Breast epithelium (tissue), 4 donors: ENCODE results near the gene ERMARD. TPM values are rescaled to one million over a fixed set of nuclear protein-coding genes. Genes with fewer than 3 reads are reported as not detected.

Experiments
- DNase-seq, 2 donors: peaks; one replicate each; pipeline ENCODE4 v3.0.0-alpha.2; 2019; ENCODE audit warnings: low spot score in 2 of 2
- H3K27ac ChIP-seq, 2 donors: fragments of 200-600 bp; sonication (generic) in 1 of 2; one replicate each; pipeline ENCODE4 v1.5.1; 2016 to 2019; ENCODE audit warnings: mild to moderate bottlenecking in 1 of 2
- H3K27me3 ChIP-seq, 2 donors: fragments of 200-600 bp; sonication (generic) in 1 of 2; one replicate each; pipeline versions ENCODE4 v1.5.1 to v1.6.0; 2017 to 2019; ENCODE audit warnings: control low read depth in 1 of 2, mild to moderate bottlenecking in 1 of 2
- H3K36me3 ChIP-seq: fragments of 200-600 bp; one replicate; pipeline ENCODE4 v1.5.1; 2019
- H3K4me1 ChIP-seq, 2 donors: fragments of 200-600 bp; sonication (generic); one replicate each; pipeline ENCODE4 v1.5.1; 2016 to 2019; ENCODE audit warnings: control low read depth in 1 of 2
- H3K4me3 ChIP-seq, 3 donors: fragments of 200-600 bp; sonication (generic); 1 replicate in 2 of 3; 2 replicates in 1 of 3; pipeline ENCODE4 v1.5.1; 2016 to 2019; ENCODE audit warnings: mild to moderate bottlenecking in 3 of 3, moderate library complexity in 2 of 3
- H3K9me3 ChIP-seq, 2 donors: fragments of 200-600 bp; sonication (generic) in 1 of 2; one replicate each; pipeline ENCODE4 v1.5.1; 2016 to 2019; ENCODE audit warnings: control low read depth in 1 of 2
- POLR2A ChIP-seq: fragments of 450-650 bp; IDR thresholded peaks from one replicate; pipeline ENCODE4 v1.6.1; 2016; ENCODE audit warnings: antibody characterized with exemption, mild to moderate bottlenecking, moderate library complexity
- POLR2AphosphoS5 ChIP-seq, 3 donors: sonication (generic); formaldehyde crosslinking; IDR thresholded peaks; one replicate each; pipeline ENCODE4 v1.6.1; 2017; ENCODE audit warnings: antibody characterized with exemption in 3 of 3
- intact Hi-C: fragments of 100-400 bp; cut with DNase I; formaldehyde crosslinking; loops from one replicate; pipeline ENCODE4 v1.15.1; 2023; ENCODE audit warnings: low total_unique reads
- total RNA-seq, 3 donors: library from RNA; depleted of rRNA; stranded (reverse); fragments of >200 nt; gene quantifications; one replicate each; pipeline ENCODE4 v1.1.0, GENCODE V29; 2016
- TF ChIP-seq, protein P1 (sequence below), 3 donors: fragments of 450-650 bp; IDR thresholded peaks; one replicate each; pipeline ENCODE4 v1.5.1; 2016 to 2017; ENCODE audit warnings: antibody characterized with exemption in 3 of 3, mild to moderate bottlenecking in 3 of 3, moderate library complexity in 3 of 3

The ERMARD gene
- total RNA-seq, 3 donors from 2014 or later = 20.6 to 31.0 (median 27.7) TPM

DNA sequence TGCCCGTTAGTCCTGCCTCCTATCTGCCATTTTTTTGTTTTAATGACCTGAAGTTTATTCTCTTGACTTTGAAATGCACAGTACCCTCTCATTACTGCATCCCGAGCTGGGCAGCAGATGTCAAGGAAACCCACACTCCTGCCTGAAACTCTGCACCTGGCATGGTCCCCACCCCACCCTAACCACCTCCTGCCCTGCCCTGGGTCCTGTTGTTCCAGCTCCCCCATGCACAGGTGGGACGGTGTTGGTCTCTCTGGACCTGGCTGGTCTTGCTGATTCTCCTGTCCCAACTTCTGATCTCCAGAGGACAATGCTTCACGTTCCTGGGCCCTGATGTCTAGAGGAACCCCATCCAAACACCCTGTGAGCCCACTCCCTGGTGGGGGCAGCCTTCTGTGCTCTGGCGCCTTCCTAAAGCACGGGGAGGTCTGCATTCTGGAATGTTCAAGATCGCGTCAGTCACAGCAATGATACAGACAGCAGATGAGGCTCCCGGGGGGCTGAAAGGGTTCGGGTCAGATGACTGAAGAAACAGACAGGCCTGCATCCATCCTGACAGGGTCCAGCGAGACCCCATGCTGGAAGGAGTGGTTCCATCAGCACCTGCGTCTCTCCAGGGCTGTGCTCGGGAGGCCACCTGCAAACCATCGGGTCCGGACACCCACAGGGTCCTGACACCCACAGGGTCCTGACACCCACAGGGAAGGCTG lies 73.6 kb downstream of the ERMARD start:
- H3K4me3 ChIP-seq = no peak overlapping the region
- H3K27ac ChIP-seq = no peak overlapping the region
- H3K36me3 ChIP-seq = no peaks in the 10 kb centered on the region
- TF ChIP-seq, protein P1, sequence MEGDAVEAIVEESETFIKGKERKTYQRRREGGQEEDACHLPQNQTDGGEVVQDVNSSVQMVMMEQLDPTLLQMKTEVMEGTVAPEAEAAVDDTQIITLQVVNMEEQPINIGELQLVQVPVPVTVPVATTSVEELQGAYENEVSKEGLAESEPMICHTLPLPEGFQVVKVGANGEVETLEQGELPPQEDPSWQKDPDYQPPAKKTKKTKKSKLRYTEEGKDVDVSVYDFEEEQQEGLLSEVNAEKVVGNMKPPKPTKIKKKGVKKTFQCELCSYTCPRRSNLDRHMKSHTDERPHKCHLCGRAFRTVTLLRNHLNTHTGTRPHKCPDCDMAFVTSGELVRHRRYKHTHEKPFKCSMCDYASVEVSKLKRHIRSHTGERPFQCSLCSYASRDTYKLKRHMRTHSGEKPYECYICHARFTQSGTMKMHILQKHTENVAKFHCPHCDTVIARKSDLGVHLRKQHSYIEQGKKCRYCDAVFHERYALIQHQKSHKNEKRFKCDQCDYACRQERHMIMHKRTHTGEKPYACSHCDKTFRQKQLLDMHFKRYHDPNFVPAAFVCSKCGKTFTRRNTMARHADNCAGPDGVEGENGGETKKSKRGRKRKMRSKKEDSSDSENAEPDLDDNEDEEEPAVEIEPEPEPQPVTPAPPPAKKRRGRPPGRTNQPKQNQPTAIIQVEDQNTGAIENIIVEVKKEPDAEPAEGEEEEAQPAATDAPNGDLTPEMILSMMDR (IDR thresholded peaks at IDR 0.05) = no peak
- TF ChIP-seq POLR2AphosphoS5 (IDR thresholded peaks at IDR 0.05) = no peak
- no peak for TF ChIP-seq POLR2A
- H3K27me3 ChIP-seq = no peaks in the 10 kb centered on the region
- H3K4me1 ChIP-seq = no peaks in the 10 kb centered on the region
- intact Hi-C loops = loop anchor here (5.0 kb wide), 1 partner anchor 1928 kb away; no protein-coding TSS in a partner anchor
- DNase-seq = no peak
- H3K9me3 ChIP-seq = no peaks in the 10 kb centered on the region

DNA sequence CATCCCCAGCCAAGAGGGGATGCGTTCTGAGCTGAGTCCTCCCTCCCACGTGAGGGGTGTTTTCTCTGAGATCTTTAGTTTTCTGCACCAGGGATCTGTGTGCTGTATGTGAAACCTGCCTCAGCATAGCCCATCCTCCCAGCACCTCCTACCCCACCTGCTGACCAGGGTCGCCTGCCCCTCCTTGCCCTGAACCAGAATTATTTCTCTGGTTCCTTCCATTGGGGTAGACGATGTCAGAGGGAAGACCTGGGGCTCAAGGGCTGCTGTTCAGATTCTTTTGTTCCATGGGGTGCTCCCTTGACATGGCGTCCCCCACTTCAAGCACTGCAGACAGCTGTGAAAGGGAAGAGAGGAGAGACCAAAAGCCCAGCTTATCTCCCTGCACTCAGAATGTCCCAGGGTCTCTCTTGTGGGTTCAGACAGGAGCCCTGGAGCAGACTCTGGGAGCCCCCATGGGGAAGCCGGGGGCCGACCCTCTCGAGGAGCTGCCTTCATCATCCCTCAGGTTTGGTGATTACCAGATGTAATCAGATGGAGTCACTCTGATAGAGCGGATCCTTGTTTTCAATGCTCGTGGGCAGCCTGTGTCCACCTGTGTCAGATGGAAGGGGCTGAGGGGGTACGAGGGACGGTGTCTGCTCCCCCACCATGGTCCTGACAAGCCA lies 74.3 kb downstream of the ERMARD start:
- H3K27me3 ChIP-seq = no peaks in the 10 kb centered on the region
- TF ChIP-seq, protein P1 (IDR thresholded peaks at IDR 0.05) = no peak
- TF ChIP-seq POLR2A = no peak
- TF ChIP-seq POLR2AphosphoS5 (IDR thresholded peaks at IDR 0.05) = no peak
- intact Hi-C loops = loop anchor here (5.0 kb wide), 1 partner anchor 1928 kb away; no protein-coding TSS in a partner anchor
- H3K36me3 ChIP-seq = no peaks in the 10 kb centered on the region
- H3K4me3 ChIP-seq = no peak overlapping the region
- no peak for DNase-seq
- H3K4me1 ChIP-seq = no peaks in the 10 kb centered on the region
- H3K9me3 ChIP-seq = no peaks in the 10 kb centered on the region
- no peak overlapping the region for H3K27ac ChIP-seq

DNA sequence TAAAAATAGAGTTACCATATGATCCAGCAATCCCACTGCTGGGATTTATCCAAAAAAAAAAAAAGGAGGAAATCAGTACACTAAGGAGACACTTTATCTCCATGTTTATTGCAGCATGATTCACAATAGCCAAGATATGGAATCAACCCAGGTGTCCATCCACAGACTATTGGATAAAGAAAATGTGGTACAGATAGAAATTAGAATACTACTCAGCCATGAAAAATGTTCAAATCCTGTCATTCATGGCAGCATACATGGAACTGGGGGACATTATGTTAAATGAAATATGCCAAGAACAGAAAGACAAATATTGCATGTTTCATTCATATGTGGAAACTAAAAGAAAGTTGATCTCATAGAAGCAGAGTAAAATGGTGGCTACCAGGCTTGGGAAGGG lies 75.3 kb downstream of the ERMARD start:
- Histone ChIP-seq H3K9me3 (no peaks in the 10 kb centered on the region), H3K4me3 (no peak overlapping the region), H3K36me3 (no peaks in the 10 kb centered on the region), H3K27me3 (peaks cover 0 to 4% of the 10 kb centered on the region in 2 donors), H3K27ac (no peak overlapping the region), H3K4me1 (no peaks in the 10 kb centered on the region)
- TF ChIP-seq POLR2AphosphoS5 (IDR thresholded peaks at IDR 0.05) (no peak), POLR2A (no peak)
- TF ChIP-seq, protein P1 (IDR thresholded peaks at IDR 0.05) = no peak
- intact Hi-C loops = loop anchor here (5.0 kb wide), 1 partner anchor 1929 kb away; no protein-coding TSS in a partner anchor
- no peak for DNase-seq

DNA sequence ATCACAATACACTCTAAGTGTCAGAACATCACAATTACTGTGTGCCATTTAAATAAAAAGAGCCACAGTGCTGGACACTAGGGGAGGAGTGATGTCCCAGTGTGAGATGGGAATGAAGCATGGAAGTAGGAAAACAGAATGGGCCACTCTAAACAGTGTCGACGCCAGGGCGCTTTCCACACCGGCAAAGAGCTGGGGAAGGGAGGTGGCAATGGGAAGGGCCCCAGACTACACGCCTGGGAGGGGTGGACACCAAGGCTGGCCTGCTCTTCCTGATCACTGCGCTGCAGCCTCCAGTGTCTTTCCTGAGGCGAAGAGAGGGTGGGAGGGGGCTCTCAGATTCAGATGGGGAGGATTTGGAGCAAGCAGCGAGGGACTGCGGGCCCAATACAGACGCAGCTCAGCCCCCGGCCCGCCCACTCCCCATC lies 75.9 kb downstream of the ERMARD start:
- Histone ChIP-seq H3K4me3 (no peak overlapping the region), H3K36me3 (no peaks in the 10 kb centered on the region), H3K27me3 (peaks cover 0 to 4% of the 10 kb centered on the region in 2 donors), H3K9me3 (no peaks in the 10 kb centered on the region), H3K27ac (no peak overlapping the region), H3K4me1 (no peaks in the 10 kb centered on the region)
- no peak for DNase-seq
- intact Hi-C loops = loop anchor here (5.0 kb wide), 1 partner anchor 1930 kb away; no protein-coding TSS in a partner anchor
- TF ChIP-seq POLR2AphosphoS5 (IDR thresholded peaks at IDR 0.05) (no peak), POLR2A (no peak)
- TF ChIP-seq, protein P1 (IDR thresholded peaks at IDR 0.05) = no peak

DNA sequence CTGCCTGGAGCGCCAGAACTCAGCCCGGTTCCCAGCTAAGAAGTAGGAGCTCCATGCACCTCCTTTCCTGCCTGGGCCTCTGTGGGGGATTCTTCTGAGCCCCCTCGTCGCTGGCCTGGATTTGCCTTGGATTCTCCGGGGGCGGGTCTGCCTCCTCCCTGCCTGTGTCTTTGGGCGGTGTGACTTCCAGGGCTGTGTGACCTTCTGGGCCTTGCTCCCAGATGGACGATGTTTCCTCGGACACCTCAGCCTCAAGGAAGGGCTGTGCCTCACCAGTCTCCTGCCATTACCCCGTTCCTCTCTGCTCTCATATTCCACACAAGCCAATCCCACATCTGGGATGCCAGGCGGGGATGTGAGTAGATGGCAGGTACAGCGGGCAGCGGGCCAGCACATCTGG lies 76.8 kb downstream of the ERMARD start:
- no peak overlapping the region for H3K27ac ChIP-seq
- no peaks in the 10 kb centered on the region for H3K9me3 ChIP-seq
- H3K27me3 ChIP-seq = peaks cover 0 to 4% of the 10 kb centered on the region in 2 donors
- no peaks in the 10 kb centered on the region for H3K36me3 ChIP-seq
- DNase-seq = no peak
- intact Hi-C loops = loop anchor here (5.0 kb wide), 1 partner anchor 1931 kb away; no protein-coding TSS in a partner anchor
- TF ChIP-seq POLR2A = no peak
- TF ChIP-seq, protein P1 (IDR thresholded peaks at IDR 0.05) = no peak
- TF ChIP-seq POLR2AphosphoS5 (IDR thresholded peaks at IDR 0.05) = no peak
- H3K4me3 ChIP-seq = no peak overlapping the region
- H3K4me1 ChIP-seq = no peaks in the 10 kb centered on the region
